Endothelial cell of umbilical vein (primary cell): Measurements from ENCODE around the gene TEDC1. TPM values are rescaled to one million over a fixed set of nuclear protein-coding genes. Genes with fewer than 3 reads are reported as not detected.

ENCODE experiments used
- BruUV-seq: library from RNA; stranded (reverse); fragments of 400-500 nt; replicated peaks from 2 replicates; lab custom pipeline; 2021; lab: Mats Ljungman, UMichigan
- CTCF ChIA-PET: fragments of 300-600, 350-600 bp; sonication (Branson Sonifier 250); formaldehyde crosslinking; loops from one replicate; lab custom pipeline; 2021; ENCODE audit warnings: antibody characterized with exemption, inconsistent platforms; lab: Charles Lee
- POLR2A ChIA-PET: fragments of 300-600, 350-600 bp; sonication (Branson Sonifier 250); formaldehyde crosslinking; loops from one replicate; lab custom pipeline; 2021; ENCODE audit warnings: antibody characterized with exemption, inconsistent platforms; lab: Charles Lee
- DNase-seq: peaks from one replicate; pipeline ENCODE4 v3.0.0-alpha.2; 2011; ENCODE audit warnings: low read depth, low spot score
- FAIRE-seq: peaks from 2 replicates; lab custom pipeline; 2011; peaks lifted over from hg19 to GRCh38; lab: Jason Lieb, UNC
- H2AFZ ChIP-seq: 2 replicates; pipeline ENCODE4 v1.6.0; 2012; ENCODE audit warnings: low read depth, low read length, control low read depth, inconsistent platforms
- H3K27ac ChIP-seq: 2 replicates; pipeline ENCODE4 v1.5.1; 2011; ENCODE audit warnings: low read depth, mild to moderate bottlenecking, control low read depth, low read length, moderate library complexity; ENCODE audit not compliant: insufficient read depth
- H3K27me3 ChIP-seq, 2 experiments: 2 replicates each; pipeline versions ENCODE4 v1.6.0 to v1.6.1; 2011; ENCODE audit warnings: low read length in 2 of 2, mixed read lengths in 1 of 2; ENCODE audit not compliant: control insufficient read depth in 2 of 2, insufficient read depth in 2 of 2
- H3K36me3 ChIP-seq, 2 experiments: 2 replicates in 1 of 2; 3 replicates in 1 of 2; pipeline ENCODE4 v1.5.1; 2011; ENCODE audit warnings: low read length in 2 of 2, mild to moderate bottlenecking in 1 of 2, moderate library complexity in 1 of 2; ENCODE audit not compliant: control insufficient read depth in 2 of 2, insufficient read depth in 2 of 2; ENCODE audit errors: extremely low read depth in 1 of 2
- H3K4me1 ChIP-seq: 3 replicates; pipeline ENCODE4 v1.5.1; 2011; ENCODE audit warnings: mild to moderate bottlenecking, low read length; ENCODE audit not compliant: control insufficient read depth, insufficient read depth; ENCODE audit errors: extremely low read depth
- H3K4me2 ChIP-seq: 2 replicates; pipeline ENCODE4 v1.6.1; 2011; ENCODE audit warnings: low read length, control low read depth, mixed read lengths; ENCODE audit not compliant: insufficient read depth
- H3K4me3 ChIP-seq, 3 experiments: fragments of 200-600 bp in 1 of 3; sonication (generic), shearing (Covaris generic) in 1 of 3; replicated peaks in 1 of 3; 2 replicates each; pipeline ENCODE4 v1.5.1; 2011 to 2016; ENCODE audit warnings: control low read depth in 3 of 3, low read length in 3 of 3, mild to moderate bottlenecking in 2 of 3, inconsistent platforms in 1 of 3, low read depth in 1 of 3, moderate library complexity in 1 of 3; ENCODE audit not compliant: insufficient read depth in 1 of 3
- H3K79me2 ChIP-seq: 2 replicates; pipeline ENCODE4 v1.6.0; 2012; ENCODE audit warnings: low read length, inconsistent platforms; ENCODE audit not compliant: control insufficient read depth, insufficient read depth
- H3K9ac ChIP-seq: replicated peaks from 2 replicates; pipeline ENCODE3; 2011; ENCODE audit warnings: low read length, control low read depth; ENCODE audit not compliant: insufficient read depth; ENCODE audit errors: extremely low read depth
- H3K9me1 ChIP-seq: replicated peaks from 3 replicates; pipeline ENCODE4 v1.6.0; 2011; ENCODE audit warnings: mild to moderate bottlenecking, low read length; ENCODE audit not compliant: control insufficient read depth, insufficient read depth; ENCODE audit errors: extremely low read depth
- H3K9me3 ChIP-seq: replicated peaks from 2 replicates; pipeline ENCODE4 v1.5.1; 2012; ENCODE audit warnings: low read length, inconsistent platforms; ENCODE audit not compliant: control insufficient read depth, insufficient read depth
- H4K20me1 ChIP-seq: replicated peaks from 2 replicates; pipeline ENCODE3; 2011; ENCODE audit warnings: mild to moderate bottlenecking, low read length; ENCODE audit not compliant: control insufficient read depth, insufficient read depth; ENCODE audit errors: extremely low read depth
- CTCF ChIP-seq, 2 donors: IDR thresholded peaks; 1 replicate in 1 of 2; 2 replicates in 1 of 2; pipeline ENCODE4 v1.5.1; 2011; ENCODE audit warnings: low read length in 2 of 2, mild to moderate bottlenecking in 2 of 2, moderate library complexity in 2 of 2, control low read depth in 1 of 2, inconsistent platforms in 1 of 2, low read depth in 1 of 2; ENCODE audit not compliant: insufficient read depth in 1 of 2; ENCODE audit errors: extremely low read depth in 1 of 2
- EZH2 ChIP-seq: IDR thresholded peaks from 2 replicates; pipeline ENCODE4 v1.6.1; 2012; ENCODE audit warnings: borderline replicate concordance, low read depth, mild to moderate bottlenecking, moderate library complexity, low read length, inconsistent platforms; ENCODE audit not compliant: severe bottlenecking
- FOS ChIP-seq: IDR thresholded peaks from 2 replicates; pipeline ENCODE4 v1.6.1; 2011; ENCODE audit warnings: mild to moderate bottlenecking, low read length, moderate library complexity, borderline replicate concordance; ENCODE audit not compliant: insufficient read depth
- GATA2 ChIP-seq: IDR thresholded peaks from 2 replicates; pipeline ENCODE4 v1.7.0; 2011; ENCODE audit warnings: low read depth, mild to moderate bottlenecking, moderate library complexity, mixed read lengths, low read length; ENCODE audit not compliant: insufficient read length, insufficient read depth
- JUN ChIP-seq: IDR thresholded peaks from 2 replicates; pipeline ENCODE4 v1.6.1; 2011; ENCODE audit warnings: borderline replicate concordance, low read depth; ENCODE audit not compliant: insufficient read length, insufficient read depth
- MYC ChIP-seq: IDR thresholded peaks from one replicate; pipeline ENCODE4 v1.6.1; 2011; ENCODE audit warnings: mild to moderate bottlenecking, low read depth, low read length
- POLR2A ChIP-seq: IDR thresholded peaks from 2 replicates; pipeline ENCODE4 v1.6.1; 2012; ENCODE audit warnings: low read depth, mild to moderate bottlenecking, control low read depth, low read length
- POLR2AphosphoS5 ChIP-seq: IDR thresholded peaks from 2 replicates; pipeline ENCODE4 v1.6.1; 2012; ENCODE audit warnings: low read depth, mild to moderate bottlenecking, control low read depth, low read length, moderate library complexity; ENCODE audit not compliant: insufficient read depth
- dilution Hi-C: fragments of 300-500 bp; cut with MboI; formaldehyde crosslinking; loops from one replicate; pipeline ENCODE4 v1.15.0; 2019; ENCODE audit warnings: low sequenced_read_pairs; ENCODE audit not compliant: extremely low pct_ligation_motif_present
- intact Hi-C: fragments of 100-400 bp; cut with micrococcal nuclease; formaldehyde crosslinking; loops from one replicate; pipeline ENCODE4 v1.10.0; 2022
- polyA plus RNA-seq, 4 experiments: library from polyadenylated mRNA; depleted of rRNA in 3 of 4; stranded (reverse) in 3 of 4; unstranded in 1 of 4; fragments of >200 nt; gene quantifications; 2 replicates each; pipeline versions ENCODE4 v1.2.1 to v1.2.3, GENCODE V29; 2011 to 2012; ENCODE audit warnings: missing spikeins in 1 of 4
- total RNA-seq: library from RNA; stranded (reverse); gene quantifications from 2 replicates; pipeline ENCODE4 v1.2.3, GENCODE V29; 2021
- TF ChIP-seq, protein P1 (sequence below): IDR thresholded peaks from 2 replicates; pipeline ENCODE4 v1.6.1; 2011; ENCODE audit not compliant: insufficient read depth, insufficient read length

The TEDC1 gene
- total and polyA plus RNA-seq, 2 donors (not counting 3 experiments of a cell fraction or from before 2014, with no cell fraction given): 16.5 to 25.3 TPM

DNA sequence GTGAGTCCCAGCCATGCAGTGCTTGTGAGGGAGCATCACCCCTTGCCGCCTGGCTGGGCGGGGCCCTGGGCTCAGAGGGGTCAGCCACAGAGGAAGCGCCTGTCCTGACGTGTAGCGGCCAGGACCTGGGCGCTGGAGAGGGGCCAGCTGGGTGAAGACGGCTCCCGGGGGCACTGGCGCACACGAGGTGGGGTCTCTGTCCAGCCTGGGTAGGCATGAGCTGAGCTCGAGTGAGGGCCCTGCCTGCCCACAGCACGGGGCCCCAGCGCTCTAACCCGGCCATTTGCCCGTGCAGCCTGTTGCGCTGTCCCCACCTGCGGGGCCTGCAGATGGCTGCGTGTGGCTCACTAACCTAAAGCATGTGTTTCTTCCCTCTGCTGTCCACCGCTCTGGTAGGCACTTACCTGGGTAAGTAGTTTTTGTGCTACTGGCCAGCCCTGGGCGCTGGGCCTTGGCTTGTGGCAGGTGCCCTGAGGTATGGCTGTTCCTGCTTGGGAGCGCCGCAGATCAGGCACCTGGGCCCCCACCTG lies 23.0 kb upstream of the TEDC1 start:
- H3K4me3 ChIP-seq: no peak overlapping the region
- FAIRE-seq (no peak), DNase-seq (no peak)
- dilution Hi-C loops: no loop called here
- peaks cover 7 to 47% of the 10 kb centered on the region in 2 experiments for H3K36me3 ChIP-seq
- no peaks in the 10 kb centered on the region for H3K27me3 ChIP-seq
- BruUV-seq: no TSS peak
- H3K9me3 ChIP-seq: no peaks in the 10 kb centered on the region
- CTCF ChIA-PET: interaction anchor here (1.2 to 6.3 kb wide), 3 partner anchors 9 to 22 kb away, joined by 3 to 53 read pairs (median 27); no protein-coding TSS in a partner anchor
- POLR2A ChIA-PET: no interaction called here
- no peaks in the 10 kb centered on the region for H3K4me1 ChIP-seq
- no peak overlapping the region for H3K4me2 ChIP-seq
- no peak for TF ChIP-seq POLR2A
- TF ChIP-seq FOS: no peak
- no peak for TF ChIP-seq MYC
- TF ChIP-seq EZH2: no peak
- no peak for TF ChIP-seq POLR2AphosphoS5
- TF ChIP-seq, protein P1, sequence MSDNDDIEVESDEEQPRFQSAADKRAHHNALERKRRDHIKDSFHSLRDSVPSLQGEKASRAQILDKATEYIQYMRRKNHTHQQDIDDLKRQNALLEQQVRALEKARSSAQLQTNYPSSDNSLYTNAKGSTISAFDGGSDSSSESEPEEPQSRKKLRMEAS: no peak
- no peak for TF ChIP-seq GATA2
- TF ChIP-seq JUN: no peak
- no peak for TF ChIP-seq CTCF (IDR thresholded peaks at IDR 0.05; ENCODE audit: extremely low read depth in 1 of 2, insufficient read depth in 1 of 2, low read depth in 1 of 2, low read length in 2 of 2)
- no peaks in the 10 kb centered on the region for H3K9me1 ChIP-seq
- H4K20me1 ChIP-seq: no peaks in the 10 kb centered on the region
- no peak overlapping the region for H3K27ac ChIP-seq
- H3K79me2 ChIP-seq: no peaks in the 10 kb centered on the region
- intact Hi-C loops: no loop called here
- no peak overlapping the region for H2AFZ ChIP-seq
- H3K9ac ChIP-seq: no peak overlapping the region
